OCI-LY7 (cell line): Measurements from ENCODE around the gene NPVF. TPM values are rescaled to one million over a fixed set of nuclear protein-coding genes. Genes with fewer than 3 reads are reported as not detected.

Experiments
- Bru-seq: library from RNA; stranded (reverse); fragments of 400-500 nt; gene quantifications from one replicate; lab custom pipeline; 2021; lab: Mats Ljungman, UMichigan
- BruChase-seq, 2 experiments: library from RNA; stranded (reverse); fragments of 400-500 nt; gene quantifications; one replicate each; lab custom pipeline; 2021; lab: Mats Ljungman, UMichigan
- BruUV-seq: library from RNA; stranded (reverse); fragments of 400-500 nt; replicated peaks from 2 replicates; lab custom pipeline; 2021; lab: Mats Ljungman, UMichigan
- CTCF ChIA-PET: fragments of 300-600 bp; sonication (Branson Sonifier 250); formaldehyde crosslinking; loops from one replicate; lab custom pipeline; 2022; ENCODE audit warnings: antibody characterized with exemption; ENCODE audit not compliant: unreplicated experiment; lab: Charles Lee
- POLR2A ChIA-PET: fragments of 300-600 bp; sonication (Branson Sonifier 250); formaldehyde crosslinking; loops from one replicate; lab custom pipeline; 2022; ENCODE audit warnings: antibody characterized with exemption; lab: Charles Lee
- DNase-seq: peaks from one replicate; pipeline ENCODE4 v3.0.0-alpha.2; 2015; ENCODE audit warnings: low spot score
- H2AFZ ChIP-seq: fragments of 200-600 bp; sonication (generic), shearing (Covaris generic); 2 replicates; pipeline ENCODE4 v1.6.1; 2014; ENCODE audit warnings: mild to moderate bottlenecking, antibody characterized with exemption, low read length, moderate library complexity
- H3K27ac ChIP-seq: fragments of 200-600 bp; sonication (generic); 2 replicates; pipeline ENCODE4 v1.5.1; 2014; ENCODE audit warnings: mixed run types, low read depth, mild to moderate bottlenecking, moderate library complexity, low read length, inconsistent platforms; ENCODE audit not compliant: poor library complexity, severe bottlenecking
- H3K36me3 ChIP-seq: fragments of 200-600 bp; sonication (generic); 2 replicates; pipeline ENCODE4 v1.6.1; 2014; ENCODE audit warnings: mild to moderate bottlenecking, antibody characterized with exemption, low read length, moderate library complexity, mixed read lengths; ENCODE audit not compliant: insufficient read depth
- H3K4me1 ChIP-seq: fragments of 200-600 bp; sonication (generic); 2 replicates; pipeline ENCODE4 v1.5.1; 2014; ENCODE audit warnings: mild to moderate bottlenecking, low read length; ENCODE audit not compliant: insufficient read depth, poor library complexity, severe bottlenecking
- H3K4me2 ChIP-seq: fragments of 200-600 bp; sonication (generic); 2 replicates; pipeline ENCODE4 v1.6.1; 2014; ENCODE audit warnings: mild to moderate bottlenecking, low read length
- H3K4me3 ChIP-seq: fragments of 200-600 bp; sonication (generic); 2 replicates; pipeline ENCODE4 v1.5.1; 2014; ENCODE audit warnings: mild to moderate bottlenecking, low read depth, low read length; ENCODE audit not compliant: poor library complexity, severe bottlenecking
- H3K79me2 ChIP-seq: fragments of 200-600 bp; sonication (generic); 2 replicates; pipeline ENCODE4 v1.6.1; 2016; ENCODE audit warnings: low read depth, mild to moderate bottlenecking, low read length, moderate library complexity, mixed read lengths; ENCODE audit not compliant: insufficient read depth
- H3K9me2 ChIP-seq: fragments of 200-600 bp; sonication (generic); 2 replicates; pipeline ENCODE4 v1.6.1; 2016; ENCODE audit warnings: mild to moderate bottlenecking, low read length, mixed read lengths; ENCODE audit not compliant: insufficient read depth
- H3K9me3 ChIP-seq: fragments of 200-600 bp; sonication (generic); 2 replicates; pipeline ENCODE4 v1.6.1; 2014; ENCODE audit warnings: mild to moderate bottlenecking, mixed run types, low read length, mixed read lengths
- H4K20me1 ChIP-seq: fragments of 200-600 bp; sonication (generic); 2 replicates; pipeline ENCODE4 v1.6.1; 2014; ENCODE audit warnings: mild to moderate bottlenecking, antibody characterized with exemption, low read length, moderate library complexity, mixed read lengths; ENCODE audit not compliant: insufficient read depth
- CTCF ChIP-seq: fragments of 200-600 bp; sonication (generic); conservative IDR thresholded peaks from 2 replicates; pipeline ENCODE4 v1.5.1; 2014; ENCODE audit warnings: mild to moderate bottlenecking, antibody characterized with exemption, low read length, moderate library complexity, mixed read lengths
- EZH2phosphoT487 ChIP-seq: fragments of 200-600 bp; sonication (generic); IDR thresholded peaks from 2 replicates; pipeline ENCODE4 v1.6.1; 2018; ENCODE audit warnings: low read depth, borderline replicate concordance, mild to moderate bottlenecking, mixed run types, antibody characterized with exemption, low read length, moderate library complexity, mixed read lengths
- intact Hi-C: fragments of 100-400 bp; cut with micrococcal nuclease; formaldehyde crosslinking; loops from one replicate; pipeline ENCODE4 v1.10.0; 2022; ENCODE audit not compliant: unreplicated experiment
- long read RNA-seq: library from polyadenylated mRNA; stranded (forward); transcript quantifications from one replicate; pipeline ENCODE4 v2.0.0, GENCODE V29; 2022
- total RNA-seq, 2 experiments: library from RNA; depleted of rRNA in 1 of 2; stranded (reverse); fragments of >200 nt in 1 of 2; shearing (Covaris generic) in 1 of 2; gene quantifications; 2 replicates each; pipeline ENCODE4 v1.2.3, GENCODE V29; 2014 to 2022

NPVF gene
- total RNA-seq (2014; rRNA removed; shearing (Covaris generic)): not detected in 2 replicates
- not detected in 2 replicates for total RNA-seq (2022)
- Bru-seq, nascent RNA: not detected
- not detected for BruChase-seq, experiment 1, labeled RNA remaining after a 6-hour chase
- BruChase-seq, experiment 2, labeled RNA remaining after a 2-hour chase: not detected
- long read RNA-seq: 0 reads

- no peaks in the 10 kb centered on the region for H3K9me3 ChIP-seq
- POLR2A ChIA-PET: interaction anchor here (0.5 to 2.3 kb wide), 5 partner anchors 9 to 740 kb away, joined by 3 to 6 read pairs (median 3); no protein-coding TSS in a partner anchor
- no peaks in the 10 kb centered on the region for H4K20me1 ChIP-seq
- no peaks in the 10 kb centered on the region for H3K79me2 ChIP-seq
- no peaks in the 10 kb centered on the region for H3K36me3 ChIP-seq
- H3K4me2 ChIP-seq: no peak within 1 kb of the TSS
- no peak for DNase-seq
- no peak within 1 kb of the TSS for H3K27ac ChIP-seq
- BruUV-seq: no TSS peak
- CTCF ChIA-PET: no interaction called here
- no peak within 1 kb of the TSS for H2AFZ ChIP-seq
- TF ChIP-seq EZH2phosphoT487: no peak
- intact Hi-C loops: no loop called here
- no peak within 1 kb of the TSS for H3K4me3 ChIP-seq
- no peaks in the 10 kb centered on the region for H3K9me2 ChIP-seq
- no peaks in the 10 kb centered on the region for H3K4me1 ChIP-seq
These were observed at the start of gene NPVF for GRCh38 chr7:25228386-25228785. TSS of gene NPVF (minus strand) at chr7:25228486. CDS start at chr7:25228439, 47 bp downstream.

GRCh38 chr7:25272265-25272664 lies 44.0 kb upstream of the NPVF start:
- H4K20me1 ChIP-seq: no peaks in the 10 kb centered on the region
- H2AFZ ChIP-seq: no peak overlapping the region
- BruUV-seq: no TSS peak
- no peak overlapping the region for H3K4me3 ChIP-seq
- intact Hi-C loops: no loop called here
- no peaks in the 10 kb centered on the region for H3K4me1 ChIP-seq
- ChIA-PET CTCF (no interaction called here), POLR2A (interaction anchor here (1.0 kb wide), 1 partner anchor 14 kb away, joined by 3 read pairs; no protein-coding TSS in a partner anchor)
- no peak overlapping the region for H3K27ac ChIP-seq
- DNase-seq: no peak
- no peak overlapping the region for H3K4me2 ChIP-seq
- no peaks in the 10 kb centered on the region for H3K9me2 ChIP-seq
- no peaks in the 10 kb centered on the region for H3K79me2 ChIP-seq
- TF ChIP-seq CTCF (no peak), EZH2phosphoT487 (no peak)
- no peaks in the 10 kb centered on the region for H3K36me3 ChIP-seq
- no peaks in the 10 kb centered on the region for H3K9me3 ChIP-seq

- H3K79me2 ChIP-seq: no peaks in the 10 kb centered on the region
- H3K27ac ChIP-seq: no peak overlapping the region
- no peak for DNase-seq
- intact Hi-C loops: no loop called here
- BruUV-seq: no TSS peak
- H4K20me1 ChIP-seq: no peaks in the 10 kb centered on the region
- H3K9me2 ChIP-seq: no peaks in the 10 kb centered on the region
- H3K4me2 ChIP-seq: no peak overlapping the region
- ChIA-PET POLR2A (no interaction called here), CTCF (no interaction called here)
- H3K4me3 ChIP-seq: no peak overlapping the region
- H3K4me1 ChIP-seq: peaks cover 16% of the 10 kb centered on the region
- no peak overlapping the region for H2AFZ ChIP-seq
- no peaks in the 10 kb centered on the region for H3K9me3 ChIP-seq
- no peaks in the 10 kb centered on the region for H3K36me3 ChIP-seq
- TF ChIP-seq EZH2phosphoT487: no peak
- TF ChIP-seq CTCF: no peak
These were observed 35.1 kb upstream of the NPVF start for GRCh38 chr7:25263337-25263736.
